ENCODE data around the gene UQCRFS1.

The UQCRFS1 gene

GRCh38 chr19:29188289-29189032 lies 24.5 kb downstream of the UQCRFS1 start:
- Histone ChIP-seq H3K27ac (no peak overlapping the region), H3K9me3 (ENCODE audit: control insufficient read depth, low read length) (no peaks in the 10 kb centered on the region), H3K27me3 (ENCODE audit: control insufficient read depth, insufficient read depth, low read length) (no peaks in the 10 kb centered on the region), H3K4me2 (ENCODE audit: low read length) (no peak overlapping the region), H3K4me1 (no peaks in the 10 kb centered on the region), H3K4me3 (ENCODE audit: low read depth, low read length) (no peak overlapping the region), H3K9ac (no peak overlapping the region), H3K36me3 (ENCODE audit: control insufficient read depth, insufficient read depth, low read length) (no peaks in the 10 kb centered on the region), H2AFZ (no peak overlapping the region), H3K79me2 (no peaks in the 10 kb centered on the region)
- TF ChIP-seq, protein P1, sequence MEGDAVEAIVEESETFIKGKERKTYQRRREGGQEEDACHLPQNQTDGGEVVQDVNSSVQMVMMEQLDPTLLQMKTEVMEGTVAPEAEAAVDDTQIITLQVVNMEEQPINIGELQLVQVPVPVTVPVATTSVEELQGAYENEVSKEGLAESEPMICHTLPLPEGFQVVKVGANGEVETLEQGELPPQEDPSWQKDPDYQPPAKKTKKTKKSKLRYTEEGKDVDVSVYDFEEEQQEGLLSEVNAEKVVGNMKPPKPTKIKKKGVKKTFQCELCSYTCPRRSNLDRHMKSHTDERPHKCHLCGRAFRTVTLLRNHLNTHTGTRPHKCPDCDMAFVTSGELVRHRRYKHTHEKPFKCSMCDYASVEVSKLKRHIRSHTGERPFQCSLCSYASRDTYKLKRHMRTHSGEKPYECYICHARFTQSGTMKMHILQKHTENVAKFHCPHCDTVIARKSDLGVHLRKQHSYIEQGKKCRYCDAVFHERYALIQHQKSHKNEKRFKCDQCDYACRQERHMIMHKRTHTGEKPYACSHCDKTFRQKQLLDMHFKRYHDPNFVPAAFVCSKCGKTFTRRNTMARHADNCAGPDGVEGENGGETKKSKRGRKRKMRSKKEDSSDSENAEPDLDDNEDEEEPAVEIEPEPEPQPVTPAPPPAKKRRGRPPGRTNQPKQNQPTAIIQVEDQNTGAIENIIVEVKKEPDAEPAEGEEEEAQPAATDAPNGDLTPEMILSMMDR (IDR thresholded peaks at IDR 0.05), result no peak

DNA sequence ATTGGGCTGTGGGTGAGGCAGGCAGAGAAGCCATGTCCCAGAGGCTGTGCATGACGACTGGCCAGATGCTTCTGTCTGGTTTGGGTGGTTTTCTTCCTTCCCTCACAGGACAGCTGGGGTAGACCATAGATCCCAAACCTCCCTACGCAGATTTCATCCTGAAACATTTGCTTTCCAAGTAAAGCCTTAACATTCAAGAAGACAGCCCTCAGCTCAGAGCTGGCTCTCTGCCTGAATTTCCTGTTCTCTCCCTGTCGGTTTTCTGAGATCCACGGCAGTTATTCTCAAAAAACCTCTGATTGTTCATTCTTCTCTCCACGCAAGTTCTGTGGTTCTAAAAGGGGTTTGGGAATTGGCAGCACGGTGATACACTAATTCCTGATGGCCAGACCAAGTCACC lies 25.3 kb downstream of the UQCRFS1 start:
- H3K9ac ChIP-seq, result no peak overlapping the region
- TF ChIP-seq, protein P1 (IDR thresholded peaks at IDR 0.05), result no peak
- H3K79me2 ChIP-seq, result no peaks in the 10 kb centered on the region
- H3K36me3 ChIP-seq (ENCODE audit: control insufficient read depth, insufficient read depth, low read length), result no peaks in the 10 kb centered on the region
- no peaks in the 10 kb centered on the region for H3K9me3 ChIP-seq (ENCODE audit: control insufficient read depth, low read length)
- H3K27ac ChIP-seq, result no peak overlapping the region
- no peak overlapping the region for H3K4me2 ChIP-seq (ENCODE audit: low read length)
- no peak overlapping the region for H3K4me3 ChIP-seq (ENCODE audit: low read depth, low read length)
- H3K4me1 ChIP-seq, result no peaks in the 10 kb centered on the region
- no peaks in the 10 kb centered on the region for H3K27me3 ChIP-seq (ENCODE audit: control insufficient read depth, insufficient read depth, low read length)
- H2AFZ ChIP-seq, result no peak overlapping the region

DNA sequence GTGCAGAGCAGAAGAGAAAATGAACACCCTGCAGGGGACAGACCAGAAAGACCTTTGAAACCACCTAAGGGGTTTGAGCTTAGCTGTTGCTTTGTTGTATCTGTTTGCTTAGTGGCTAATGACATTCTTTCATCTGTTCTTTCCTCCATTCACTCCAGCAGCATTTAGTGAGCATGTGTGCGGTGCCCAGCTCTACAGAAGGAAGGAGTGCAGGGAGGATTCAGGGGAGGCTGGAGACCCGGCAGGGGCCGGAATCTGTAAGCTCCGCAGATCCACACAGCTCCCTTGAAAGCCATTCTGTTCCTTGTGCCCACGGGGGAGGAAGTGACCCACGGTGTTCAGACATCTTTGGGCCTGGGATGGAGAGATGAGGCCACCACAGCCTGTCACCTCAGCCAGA lies 27.5 kb downstream of the UQCRFS1 start:
- TF ChIP-seq, protein P1 (IDR thresholded peaks at IDR 0.05), result no peak
- H3K27ac ChIP-seq, result no peak overlapping the region
- no peak overlapping the region for H3K9ac ChIP-seq
- no peak overlapping the region for H2AFZ ChIP-seq
- H3K36me3 ChIP-seq (ENCODE audit: control insufficient read depth, insufficient read depth, low read length), result no peaks in the 10 kb centered on the region
- no peak overlapping the region for H3K4me2 ChIP-seq (ENCODE audit: low read length)
- no peaks in the 10 kb centered on the region for H3K27me3 ChIP-seq (ENCODE audit: control insufficient read depth, insufficient read depth, low read length)
- H3K4me1 ChIP-seq, result no peaks in the 10 kb centered on the region
- no peak overlapping the region for H3K4me3 ChIP-seq (ENCODE audit: low read depth, low read length)
- no peaks in the 10 kb centered on the region for H3K9me3 ChIP-seq (ENCODE audit: control insufficient read depth, low read length)
- H3K79me2 ChIP-seq, result no peaks in the 10 kb centered on the region

DNA sequence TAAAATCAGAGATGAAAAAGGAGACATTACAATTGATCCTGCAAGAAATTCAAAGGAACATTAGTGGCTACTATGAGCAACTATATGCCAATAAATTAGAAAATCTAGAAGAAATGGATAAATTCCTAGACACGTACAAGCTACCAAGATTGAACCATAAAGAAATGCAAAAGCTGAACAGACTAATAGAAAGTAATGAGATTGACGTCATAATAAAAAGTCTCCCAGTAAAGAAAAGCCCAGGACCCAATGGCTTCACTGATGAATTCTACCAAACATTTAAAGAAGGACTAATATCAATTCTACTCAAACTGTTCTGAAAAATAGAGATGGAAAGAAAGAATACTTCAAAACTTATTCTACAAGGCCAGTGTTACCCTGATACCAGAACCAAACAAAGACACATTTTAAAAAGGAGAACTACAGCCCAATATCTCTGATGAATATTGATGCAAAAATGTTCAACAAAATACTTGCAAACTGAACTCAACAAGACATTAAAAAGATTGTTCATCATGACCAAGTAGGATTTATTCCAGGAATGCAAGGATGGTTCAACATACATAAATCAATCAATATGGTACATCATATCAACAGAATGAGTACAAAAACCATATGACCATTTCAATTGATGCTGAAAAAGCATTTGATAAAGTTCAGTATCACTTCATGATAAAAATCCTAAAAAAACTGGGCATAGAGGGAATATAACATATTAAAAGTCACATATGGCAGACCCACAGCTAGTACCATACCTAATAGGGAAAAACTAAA lies 35.8 kb downstream of the UQCRFS1 start:
- H3K27me3 ChIP-seq (ENCODE audit: control insufficient read depth, insufficient read depth, low read length), result no peaks in the 10 kb centered on the region
- H3K9ac ChIP-seq, result no peak overlapping the region
- H3K9me3 ChIP-seq (ENCODE audit: control insufficient read depth, low read length), result no peaks in the 10 kb centered on the region
- H2AFZ ChIP-seq, result no peak overlapping the region
- H3K4me2 ChIP-seq (ENCODE audit: low read length), result no peak overlapping the region
- H3K79me2 ChIP-seq, result no peaks in the 10 kb centered on the region
- no peaks in the 10 kb centered on the region for H3K36me3 ChIP-seq (ENCODE audit: control insufficient read depth, insufficient read depth, low read length)
- no peaks in the 10 kb centered on the region for H3K4me1 ChIP-seq
- TF ChIP-seq, protein P1 (IDR thresholded peaks at IDR 0.05), result no peak
- no peak overlapping the region for H3K27ac ChIP-seq
- no peak overlapping the region for H3K4me3 ChIP-seq (ENCODE audit: low read depth, low read length)
